Stimulated activated effector memory CD8-positive, alpha-beta T cell treated with anti-CD3 and anti-CD28 coated beads, Interleukin-12 subunit alpha, Interleukin-12 subunit beta, amount 100 ng/mL, for 72 hours (primary cell): ENCODE data around the gene PML.
A peak's percentile ranks its signal among the peaks of the same experiment; 100 is the strongest.
"Not testable (repeated sequence)": the region's sequence is repeated elsewhere in the genome, so short reads cannot be mapped to it uniquely, and the experiment has no call there.

Experiments used
- ATAC-seq: fragments of 150-1000 bp; cut with Tn5 transposase; 2 replicates; pipeline ENCODE4 v1.10.0; 2021
- DNase-seq, 2 donors: peaks; one replicate each; pipeline ENCODE4 v3.0.0; 2021 to 2022; ENCODE audit warnings: low spot score in 2 of 2
- H3K27ac Mint-ChIP-seq: one replicate; pipeline ENCODE4 v1.8.0; 2022; ENCODE audit warnings: mild to moderate bottlenecking, mixed read lengths
- H3K36me3 Mint-ChIP-seq: one replicate; pipeline ENCODE4 v1.8.0; 2022; ENCODE audit warnings: mild to moderate bottlenecking, mixed read lengths
- H3K4me1 Mint-ChIP-seq: one replicate; pipeline ENCODE4 v1.8.0; 2022; ENCODE audit warnings: mixed read lengths
- H3K4me3 Mint-ChIP-seq: one replicate; pipeline ENCODE4 v1.8.0; 2022; ENCODE audit warnings: mild to moderate bottlenecking, mixed read lengths
- H3K9me3 Mint-ChIP-seq: one replicate; pipeline ENCODE4 v1.8.0; 2022; ENCODE audit warnings: mixed read lengths

PML gene

GRCh38 chr15:73973683-73974200 is 20.8 kb upstream of the PML start:
- not testable (repeated sequence) for H3K4me3 Mint-ChIP-seq

DNA sequence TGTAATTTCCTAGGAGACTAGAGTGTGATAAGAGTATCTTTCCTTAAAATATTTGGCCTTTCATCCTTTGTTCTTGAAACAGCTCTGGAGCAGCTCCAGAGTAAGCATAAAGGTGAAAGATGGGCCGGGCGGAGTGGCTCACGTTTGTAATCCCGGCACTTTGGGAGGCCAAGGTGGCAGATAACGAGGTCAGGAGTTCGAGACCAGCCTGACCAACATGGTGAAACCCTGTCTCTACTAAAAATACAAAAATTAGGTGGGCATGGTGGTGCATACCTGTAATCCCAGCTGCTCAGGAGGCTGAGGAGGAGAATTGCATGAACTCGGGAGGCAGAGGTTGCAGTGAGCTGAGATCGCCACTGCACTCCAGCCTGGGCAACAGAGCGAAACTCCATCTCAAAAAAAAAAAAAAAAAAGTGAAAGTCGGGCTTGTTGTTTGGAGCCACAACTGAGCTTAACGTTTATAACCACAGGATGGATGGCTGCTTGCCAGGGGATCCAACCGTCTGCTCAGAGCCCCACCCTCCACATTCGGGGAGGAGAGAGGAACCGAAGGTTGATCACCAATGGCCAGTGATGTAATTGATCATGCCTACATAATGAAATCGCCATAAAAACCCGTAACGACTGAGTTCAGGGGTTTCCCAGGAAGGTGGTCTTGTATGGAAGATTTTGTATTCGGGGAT is 18.9 kb upstream of the PML start:
- H3K9me3 Mint-ChIP-seq, H3K36me3 Mint-ChIP-seq, H3K27ac Mint-ChIP-seq, ATAC-seq, H3K4me3 Mint-ChIP-seq, DNase-seq: not testable (repeated sequence)
- H3K4me1 Mint-ChIP-seq, result peaks cover 10% of the 10 kb centered on the region

More at GRCh38 chr15:73973683-73974200, 20.8 kb upstream of the PML start:
- H3K36me3 Mint-ChIP-seq, H3K9me3 Mint-ChIP-seq, H3K27ac Mint-ChIP-seq, ATAC-seq, DNase-seq: not testable (repeated sequence)
- peaks cover 10% of the 10 kb centered on the region for H3K4me1 Mint-ChIP-seq

DNA sequence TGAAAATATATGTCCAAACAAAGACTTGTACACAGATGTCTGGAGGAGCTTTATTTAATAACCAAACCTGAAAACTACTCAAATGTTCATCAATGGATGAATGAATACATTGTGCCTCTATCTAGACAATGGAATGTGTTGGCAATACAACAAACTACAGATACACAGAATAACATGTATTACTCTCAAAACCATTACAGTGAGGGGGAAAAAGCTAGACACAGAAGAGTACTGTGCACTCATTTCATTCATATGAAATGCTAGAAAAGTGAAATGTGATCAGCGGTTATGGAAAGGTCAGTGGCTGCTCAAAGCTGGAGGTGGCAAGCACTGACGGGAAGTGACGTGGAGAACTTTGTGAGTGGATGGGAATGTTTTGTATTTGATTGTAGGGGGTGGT is 15.6 kb upstream of the PML start:
- Mint-ChIP-seq H3K4me1 (peaks cover 13% of the 10 kb centered on the region), H3K9me3 (no peaks in the 10 kb centered on the region)
- no peak for DNase-seq

GRCh38 chr15:73979636-73980035 is 14.9 kb upstream of the PML start:
- no peak for DNase-seq
- ATAC-seq, result no peak
- Mint-ChIP-seq H3K9me3 (no peaks in the 10 kb centered on the region), H3K27ac (no peak overlapping the region), H3K4me3 (no peak overlapping the region), H3K36me3 (peaks cover 5% of the 10 kb centered on the region), H3K4me1 (peaks cover 13% of the 10 kb centered on the region)

More for the DNA sequence above, 15.6 kb upstream of the PML start:
- ATAC-seq, result no peak
- H3K36me3 Mint-ChIP-seq, result no peaks in the 10 kb centered on the region
- H3K4me3 Mint-ChIP-seq, result no peak overlapping the region
- no peak overlapping the region for H3K27ac Mint-ChIP-seq

DNA sequence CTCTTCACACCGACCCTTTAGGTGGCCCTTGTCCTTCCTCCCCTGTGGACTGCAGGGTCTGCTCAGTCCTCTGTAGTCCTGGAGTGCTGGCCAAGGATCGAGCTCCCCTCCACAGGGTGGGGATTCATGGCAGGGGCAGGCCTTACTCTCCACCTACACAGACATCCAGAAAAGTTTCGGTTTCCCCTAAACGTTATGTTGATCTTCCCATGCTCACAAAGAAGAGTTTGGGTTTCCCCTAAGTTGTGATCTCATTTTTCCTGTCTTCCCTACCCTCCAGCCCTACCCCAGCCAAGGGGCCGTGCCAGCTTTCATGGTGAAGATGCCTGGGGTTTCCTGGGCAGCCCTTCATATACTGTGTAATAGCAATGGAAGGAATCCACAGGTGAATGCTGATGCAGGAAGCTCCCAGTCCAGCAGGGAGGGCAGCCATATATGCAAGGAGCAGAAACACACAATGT is 12.7 kb upstream of the PML start:
- Mint-ChIP-seq H3K36me3 (peaks cover 5% of the 10 kb centered on the region), H3K27ac (peak overlapping the region; percentile 86), H3K9me3 (no peaks in the 10 kb centered on the region), H3K4me1 (peaks cover 13% of the 10 kb centered on the region), H3K4me3 (peak overlapping the region; percentile 19)
- no peak for DNase-seq
- peak; percentile 22 for ATAC-seq

GRCh38 chr15:73982222-73982962 is 12.1 kb upstream of the PML start:
- peak overlapping the region; percentile 86 for H3K27ac Mint-ChIP-seq
- DNase-seq (no peak), ATAC-seq (peak; percentile 63)
- no peaks in the 10 kb centered on the region for H3K9me3 Mint-ChIP-seq
- H3K36me3 Mint-ChIP-seq, result peaks cover 5% of the 10 kb centered on the region
- peak overlapping the region; percentile 19 for H3K4me3 Mint-ChIP-seq
- H3K4me1 Mint-ChIP-seq, result peaks cover 13% of the 10 kb centered on the region

- H3K4me3 Mint-ChIP-seq, result no peak overlapping the region
- no peak overlapping the region for H3K27ac Mint-ChIP-seq
- no peak for ATAC-seq
- H3K4me1 Mint-ChIP-seq, result peaks cover 13% of the 10 kb centered on the region
- DNase-seq, result no peak
- H3K36me3 Mint-ChIP-seq, result peaks cover 5% of the 10 kb centered on the region
- H3K9me3 Mint-ChIP-seq, result no peaks in the 10 kb centered on the region
Measured at GRCh38 chr15:73983211-73983727, 11.2 kb upstream of the PML start.

DNA sequence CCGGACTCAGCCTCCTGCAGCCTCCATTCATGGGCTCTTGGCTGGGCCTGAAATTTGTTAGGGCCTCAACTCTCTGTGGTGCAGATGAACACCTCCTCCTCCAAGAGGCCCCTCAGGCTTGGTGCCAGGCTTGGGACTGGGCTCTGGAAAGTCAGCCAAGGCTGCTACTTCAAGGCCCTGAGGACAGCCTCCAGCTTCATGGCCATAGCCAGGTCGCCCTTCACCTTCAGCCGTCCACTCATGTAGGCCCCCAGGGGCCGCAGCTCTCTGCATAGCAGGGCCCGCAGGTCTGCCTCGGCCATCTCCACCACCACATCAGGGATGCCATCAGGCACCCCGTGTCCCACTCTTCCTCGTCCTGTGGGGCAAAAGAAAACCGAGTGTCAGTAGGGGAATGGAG is 10.7 kb upstream of the PML start:
- Mint-ChIP-seq H3K36me3 (peaks cover 5% of the 10 kb centered on the region), H3K4me3 (no peak overlapping the region), H3K4me1 (peaks cover 13% of the 10 kb centered on the region), H3K9me3 (no peaks in the 10 kb centered on the region), H3K27ac (no peak overlapping the region)
- DNase-seq (no peak), ATAC-seq (no peak)

DNA sequence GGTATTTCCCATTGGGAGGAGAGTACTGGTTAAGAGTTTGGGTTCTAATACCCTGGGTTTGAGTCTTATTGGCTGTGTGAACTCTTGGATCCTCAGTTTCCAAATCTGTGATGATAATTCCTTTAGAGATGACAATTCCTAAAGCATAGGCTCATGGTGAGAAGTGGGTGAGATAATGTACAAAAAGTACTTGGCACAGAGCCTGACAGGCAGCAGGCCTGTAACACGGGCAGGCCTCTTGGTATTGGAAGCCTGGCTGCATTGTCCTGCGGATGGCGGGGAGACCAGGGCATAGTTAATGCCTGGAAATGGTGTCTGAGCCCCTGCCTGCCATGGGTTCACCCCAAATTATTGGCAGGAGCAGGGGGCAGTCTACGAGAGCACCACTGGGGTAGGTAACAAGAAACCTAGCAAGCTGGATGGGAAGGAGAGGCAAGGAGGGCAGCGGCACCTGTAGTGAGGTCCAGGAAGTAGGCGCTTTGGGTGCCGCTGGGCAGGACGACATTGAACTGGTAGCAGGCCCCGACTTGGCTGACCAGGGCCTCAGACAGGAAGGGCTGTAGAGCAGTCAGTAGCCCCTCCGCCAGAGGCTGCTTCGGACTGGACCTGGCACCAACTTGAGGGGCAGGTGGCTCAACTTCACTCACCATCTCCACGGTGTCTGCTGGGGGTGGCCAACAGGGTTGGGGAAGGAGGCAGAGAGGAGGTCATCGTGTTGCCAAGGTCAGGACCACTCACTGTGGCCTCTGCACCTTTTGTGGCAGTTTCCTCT is 10.1 kb upstream of the PML start:
- Mint-ChIP-seq H3K9me3 (no peaks in the 10 kb centered on the region), H3K36me3 (peaks cover 5% of the 10 kb centered on the region), H3K27ac (peak overlapping the region; percentile 62), H3K4me1 (peaks cover 13% of the 10 kb centered on the region), H3K4me3 (no peak overlapping the region)
- no peak for DNase-seq
- no peak for ATAC-seq

DNA sequence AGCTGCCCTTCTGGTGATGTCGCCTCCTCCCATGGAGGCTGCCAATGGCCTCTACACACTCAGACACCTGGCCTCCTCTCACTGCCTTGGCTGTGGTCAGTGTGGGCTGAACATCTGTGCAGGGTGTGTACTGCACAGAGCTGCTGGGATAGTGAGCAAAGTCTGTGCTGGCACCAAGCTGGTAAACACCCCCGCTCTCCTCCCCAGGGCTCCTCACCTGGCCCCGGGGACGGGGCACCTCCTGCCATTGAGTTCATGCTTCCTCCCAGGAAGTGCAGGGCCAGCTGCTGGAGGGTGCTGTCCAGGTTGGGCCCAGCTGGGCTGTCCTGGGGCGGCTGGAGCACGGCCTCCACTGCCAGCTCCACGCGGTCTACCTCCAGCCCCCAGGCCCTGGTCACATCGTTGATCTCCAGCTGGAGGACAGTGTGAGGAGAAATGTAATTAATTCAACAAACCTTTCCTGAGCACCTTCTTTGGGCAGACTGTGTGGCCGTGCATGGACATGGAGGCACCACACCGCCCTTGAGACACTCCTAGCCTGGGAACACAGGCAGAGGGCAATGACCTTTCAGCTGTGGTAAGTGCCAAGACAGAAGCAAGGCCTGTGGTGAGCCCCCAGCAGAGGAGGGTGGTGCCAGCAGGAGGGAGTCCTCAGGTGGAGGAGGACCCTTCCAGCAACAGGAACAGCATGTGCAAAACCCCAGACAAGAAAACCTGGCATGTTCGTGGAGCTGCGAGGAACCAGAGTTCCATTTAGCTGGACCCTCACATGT is 9.2 kb upstream of the PML start:
- H3K36me3 Mint-ChIP-seq, result peaks cover 5% of the 10 kb centered on the region
- no peak overlapping the region for H3K4me3 Mint-ChIP-seq
- no peaks in the 10 kb centered on the region for H3K9me3 Mint-ChIP-seq
- DNase-seq (no peak), ATAC-seq (no peak)
- H3K4me1 Mint-ChIP-seq, result peaks cover 13% of the 10 kb centered on the region
- no peak overlapping the region for H3K27ac Mint-ChIP-seq

DNA sequence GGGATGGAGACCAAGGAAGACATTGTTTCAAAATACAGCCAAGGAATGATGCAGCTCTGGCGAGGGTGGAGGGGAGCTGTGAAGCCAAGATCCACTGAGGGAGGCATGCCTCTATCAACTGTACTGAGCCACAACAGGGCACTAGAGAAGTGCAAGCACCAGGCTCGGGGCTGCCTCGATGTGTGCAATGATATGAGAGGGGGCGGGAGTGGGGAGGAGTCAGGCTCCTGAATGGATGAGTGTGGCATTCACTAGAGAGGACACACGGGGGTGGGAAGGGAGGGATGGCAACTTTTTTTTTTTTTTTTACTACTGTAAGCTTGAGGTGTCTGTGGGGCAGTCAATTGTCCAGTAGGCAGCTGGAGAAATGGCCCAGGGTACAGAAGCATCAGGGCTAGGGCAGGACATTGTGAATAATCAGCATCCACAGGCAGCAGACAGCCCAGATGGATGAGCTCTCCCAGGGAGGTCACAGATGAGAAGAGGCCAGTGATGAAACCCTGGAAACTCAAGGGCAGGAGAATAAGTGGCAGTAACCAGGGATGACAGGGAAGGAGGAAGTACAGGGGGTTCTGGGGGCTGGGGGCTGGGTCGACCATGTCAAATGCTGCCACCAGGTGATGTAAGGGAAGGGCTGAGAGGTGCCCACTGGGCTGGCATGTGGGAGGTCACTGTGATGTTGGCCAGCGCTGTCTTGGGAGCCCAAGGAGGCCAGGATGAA is 8.3 kb upstream of the PML start:
- H3K9me3 Mint-ChIP-seq, result no peaks in the 10 kb centered on the region
- no peak for DNase-seq

DNA sequence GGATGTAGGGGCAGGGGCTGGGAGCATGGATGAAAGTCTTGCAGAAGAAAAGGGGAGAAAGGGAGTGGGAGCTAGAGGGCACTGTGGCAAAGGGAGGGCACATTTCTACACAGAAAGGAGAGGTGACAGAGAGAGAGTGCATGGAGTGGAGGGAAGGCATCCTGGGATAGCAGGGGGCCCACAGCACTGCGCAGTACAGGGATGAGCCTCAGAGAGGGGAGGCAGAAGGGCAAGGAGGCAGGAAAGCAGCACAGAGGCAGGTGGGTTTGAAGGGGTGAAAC is 7.8 kb upstream of the PML start:
- H3K4me3 Mint-ChIP-seq, result no peak overlapping the region
- H3K36me3 Mint-ChIP-seq, result peaks cover 5% of the 10 kb centered on the region
- H3K9me3 Mint-ChIP-seq, result no peaks in the 10 kb centered on the region
- no peak for DNase-seq
- ATAC-seq, result no peak
- peak overlapping the region; percentile 60 for H3K27ac Mint-ChIP-seq
- peaks cover 21% of the 10 kb centered on the region for H3K4me1 Mint-ChIP-seq

More for the DNA sequence above, 8.3 kb upstream of the PML start:
- Mint-ChIP-seq H3K4me3 (no peak overlapping the region), H3K27ac (peak overlapping the region; percentile 60), H3K4me1 (peaks cover 22% of the 10 kb centered on the region), H3K36me3 (peaks cover 5% of the 10 kb centered on the region)
- no peak for ATAC-seq

- DNase-seq (no peak), ATAC-seq (no peak)
- Mint-ChIP-seq H3K9me3 (no peaks in the 10 kb centered on the region), H3K36me3 (peaks cover 5% of the 10 kb centered on the region), H3K4me1 (peaks cover 17% of the 10 kb centered on the region), H3K27ac (peak overlapping the region; percentile 60), H3K4me3 (no peak overlapping the region)
Measured at GRCh38 chr15:73987250-73987649, 7.3 kb upstream of the PML start.
